Smooth muscle cell of the pulmonary artery (primary cell): Measurements from ENCODE around the gene PRAMEF12. TPM values are rescaled to one million over a fixed set of nuclear protein-coding genes. Genes with fewer than 3 reads are reported as not detected.

ENCODE experiments used
- total RNA-seq: library from RNA; depleted of rRNA; stranded (reverse); fragments of >200 nt; gene quantifications from 2 replicates; pipeline ENCODE4 v1.2.3, GENCODE V29; 2014

Gene PRAMEF12
- total RNA-seq = not detected in 2 replicates

GRCh38 chr1:12773438-12773837 is at the start of gene PRAMEF12:
Gene PRAMEF12, plus strand, starts transcription at chr1:12773738. Its CDS starts 1,130 bp downstream, at chr1:12774868.

GRCh38 chr1:12745992-12746323 is 27.6 kb upstream of the PRAMEF12 start, which contains the start of gene CFAP107:
Gene CFAP107, plus strand, starts transcription at chr1:12746200. Its CDS starts 231 bp downstream, at chr1:12746431.

GRCh38 chr1:12791097-12791496 is 17.6 kb downstream of the PRAMEF12 start, which contains the start of gene PRAMEF1:
Gene PRAMEF1, plus strand, starts transcription at chr1:12791397. Its CDS starts 1,831 bp downstream, at chr1:12793228.

Other genes starting within 250 kb of the PRAMEF12 start
- 9.6 and 35.3 TPM in 2 replicates for gene DHRS3, start 155.5 kb upstream of the PRAMEF12 start, total RNA-seq
- gene AADACL4, start 129.7 kb upstream of the PRAMEF12 start, total RNA-seq = not detected in 2 replicates
- not detected in 2 replicates for gene AADACL3, start 57.6 kb upstream of the PRAMEF12 start, total RNA-seq
- gene CFAP107, start 27.5 kb upstream of the PRAMEF12 start, total RNA-seq = not detected in 2 replicates
- gene PRAMEF1, start 17.7 kb downstream of the PRAMEF12 start, total RNA-seq = not detected in 2 replicates
- not detected in 2 replicates for gene PRAMEF11, start 57.7 kb downstream of the PRAMEF12 start, total RNA-seq
- not detected in 2 replicates for gene HNRNPCL1, start 75.0 kb downstream of the PRAMEF12 start, total RNA-seq
- gene PRAMEF2, start 83.3 kb downstream of the PRAMEF12 start, total RNA-seq = not detected in 2 replicates
- not detected in 2 replicates for gene PRAMEF4, start 112.5 kb downstream of the PRAMEF12 start, total RNA-seq
- gene PRAMEF10, start 124.5 kb downstream of the PRAMEF12 start, total RNA-seq = not detected in 2 replicates
- gene PRAMEF7, start 142.9 kb downstream of the PRAMEF12 start, total RNA-seq = not detected in 2 replicates
- not detected in 2 replicates for gene PRAMEF6, start 173.8 kb downstream of the PRAMEF12 start, total RNA-seq